IMR-90 (cell line): Measurements from ENCODE around the gene ASS1. TPM values are rescaled to one million over a fixed set of nuclear protein-coding genes. Genes with fewer than 3 reads are reported as not detected.

Source experiments
- ATAC-seq: fragments of 200-7000 bp; cut with Tn5 transposase; 2 replicates; pipeline ENCODE4 v1.9.1; 2020; ENCODE audit warnings: low read depth, mild to moderate bottlenecking, moderate library complexity
- BruUV-seq: library from RNA; stranded (reverse); fragments of 400-500 nt; replicated peaks from 2 replicates; lab custom pipeline; 2021; lab: Mats Ljungman, UMichigan
- CTCF ChIA-PET: fragments of 300-600 bp; formaldehyde crosslinking; extraction: SDS; loops from one replicate; lab custom pipeline; 2021; ENCODE audit warnings: antibody characterized with exemption; lab: Yijun Ruan, JAX
- POLR2A ChIA-PET: fragments of 300-600 bp; sonication (Branson Sonifier 250); formaldehyde crosslinking; loops from one replicate; lab custom pipeline; 2022; ENCODE audit warnings: antibody characterized with exemption; ENCODE audit not compliant: unreplicated experiment; lab: Charles Lee
- DNase-seq: peaks from one replicate; pipeline ENCODE4 v3.0.0; 2013
- H2AFZ ChIP-seq: replicated peaks from 2 replicates; pipeline ENCODE3; 2013; ENCODE audit warnings: low read length, mild to moderate bottlenecking; ENCODE audit not compliant: poor library complexity
- H2AK5ac ChIP-seq: 2 replicates; pipeline ENCODE4 v1.6.1; 2013; ENCODE audit warnings: low read depth, low read length, inconsistent platforms
- H2AK9ac ChIP-seq: replicated peaks from 2 replicates; pipeline ENCODE3; 2013; ENCODE audit warnings: mild to moderate bottlenecking, low read depth, low read length, moderate library complexity; ENCODE audit not compliant: poor library complexity
- H2BK120ac ChIP-seq: 2 replicates; pipeline ENCODE4 v1.6.1; 2013; ENCODE audit warnings: low read depth, low read length, inconsistent platforms
- H2BK15ac ChIP-seq: 3 replicates; pipeline ENCODE4 v1.6.1; 2013; ENCODE audit warnings: low read depth, low read length, inconsistent platforms
- H2BK20ac ChIP-seq: 2 replicates; pipeline ENCODE4 v1.6.1; 2013; ENCODE audit warnings: low read depth, mild to moderate bottlenecking, inconsistent platforms, low read length, moderate library complexity
- H2BK5ac ChIP-seq: 2 replicates; pipeline ENCODE4 v1.6.1; 2013; ENCODE audit warnings: mild to moderate bottlenecking, low read depth, low read length, inconsistent platforms; ENCODE audit not compliant: poor library complexity, severe bottlenecking
- H3K14ac ChIP-seq: replicated peaks from 2 replicates; pipeline ENCODE4 v1.6.1; 2013; ENCODE audit warnings: low read depth, low read length, inconsistent platforms
- H3K18ac ChIP-seq: 2 replicates; pipeline ENCODE4 v1.6.1; 2013; ENCODE audit warnings: low read depth, low read length, control low read depth
- H3K23ac ChIP-seq: 2 replicates; pipeline ENCODE4 v1.6.1; 2013; ENCODE audit warnings: low read depth, low read length, inconsistent platforms
- H3K27ac ChIP-seq: 2 replicates; pipeline ENCODE4 v1.5.1; 2013; ENCODE audit warnings: mild to moderate bottlenecking, control low read depth, low read length; ENCODE audit not compliant: insufficient read depth
- H3K27me3 ChIP-seq: 2 replicates; pipeline ENCODE4 v1.6.1; 2013; ENCODE audit warnings: low read length; ENCODE audit not compliant: control insufficient read depth, insufficient read depth
- H3K36me3 ChIP-seq: 2 replicates; pipeline ENCODE4 v1.6.1; 2013; ENCODE audit warnings: low read length, mixed read lengths; ENCODE audit not compliant: control insufficient read depth, insufficient read depth
- H3K4ac ChIP-seq: 2 replicates; pipeline ENCODE4 v1.6.1; 2013; ENCODE audit warnings: low read depth, low read length, inconsistent platforms
- H3K4me1 ChIP-seq: 2 replicates; pipeline ENCODE4 v1.6.1; 2013; ENCODE audit warnings: low read length, mixed read lengths; ENCODE audit not compliant: control insufficient read depth, insufficient read depth
- H3K4me2 ChIP-seq: 2 replicates; pipeline ENCODE4 v1.6.1; 2013; ENCODE audit warnings: low read depth, mild to moderate bottlenecking, control low read depth, low read length, moderate library complexity
- H3K4me3 ChIP-seq: 2 replicates; pipeline ENCODE4 v1.5.1; 2013; ENCODE audit warnings: low read depth, mild to moderate bottlenecking, control low read depth, low read length, moderate library complexity; ENCODE audit not compliant: insufficient read depth
- H3K56ac ChIP-seq: 2 replicates; pipeline ENCODE4 v1.6.1; 2013; ENCODE audit warnings: low read length, inconsistent platforms; ENCODE audit not compliant: insufficient read depth; ENCODE audit errors: extremely low read depth
- H3K79me1 ChIP-seq, 2 experiments: 2 replicates each; pipeline ENCODE4 v1.6.1; 2013; ENCODE audit warnings: low read length in 2 of 2, inconsistent platforms in 1 of 2, low read depth in 1 of 2
- H3K9ac ChIP-seq: 2 replicates; pipeline ENCODE4 v1.6.1; 2013; ENCODE audit warnings: low read depth, low read length, control low read depth
- H3K9me1 ChIP-seq: 2 replicates; pipeline ENCODE4 v1.6.1; 2013; ENCODE audit warnings: low read length, inconsistent platforms; ENCODE audit not compliant: insufficient read depth
- H3K9me3 ChIP-seq: 2 replicates; pipeline ENCODE4 v1.6.1; 2013; ENCODE audit warnings: low read length; ENCODE audit not compliant: control insufficient read depth, insufficient read depth
- H4K20me1 ChIP-seq: 2 replicates; pipeline ENCODE4 v1.6.1; 2013; ENCODE audit warnings: low read length, inconsistent platforms; ENCODE audit not compliant: insufficient read depth
- H4K5ac ChIP-seq: 2 replicates; pipeline ENCODE4 v1.6.1; 2013; ENCODE audit warnings: mild to moderate bottlenecking, low read depth, low read length, control low read depth
- H4K8ac ChIP-seq, 2 experiments: 2 replicates each; pipeline ENCODE4 v1.6.1; 2013; ENCODE audit warnings: low read depth in 2 of 2, low read length in 2 of 2, control low read depth in 1 of 2, inconsistent platforms in 1 of 2
- H4K91ac ChIP-seq: 2 replicates; pipeline ENCODE4 v1.6.1; 2013; ENCODE audit warnings: low read depth, low read length, inconsistent platforms; ENCODE audit not compliant: insufficient read depth
- FOS ChIP-seq: fragments of 150-350 bp; IDR thresholded peaks from 2 replicates; pipeline ENCODE4 v1.6.1; 2016; ENCODE audit warnings: low read depth, low read length
- MAFK ChIP-seq: IDR thresholded peaks from 2 replicates; pipeline ENCODE4 v1.6.1; 2012; ENCODE audit warnings: low read depth, low read length, improper control_type of control experiment
- MAZ ChIP-seq: IDR thresholded peaks from 2 replicates; pipeline ENCODE4 v1.6.1; 2012; ENCODE audit warnings: low read depth, mild to moderate bottlenecking, low read length, improper control_type of control experiment, moderate library complexity, borderline replicate concordance
- POLR2A ChIP-seq: IDR thresholded peaks from 2 replicates; pipeline ENCODE4 v1.6.1; 2012; ENCODE audit warnings: mild to moderate bottlenecking, low read depth, low read length
- RCOR1 ChIP-seq: IDR thresholded peaks from 2 replicates; pipeline ENCODE4 v1.6.1; 2012; ENCODE audit warnings: mild to moderate bottlenecking, low read length, improper control_type of control experiment; ENCODE audit not compliant: insufficient replicate concordance
- SMC3 ChIP-seq: fragments of 150-350 bp; IDR thresholded peaks from 2 replicates; pipeline ENCODE4 v1.6.1; 2016; ENCODE audit warnings: low read depth, mild to moderate bottlenecking, antibody characterized with exemption, low read length, moderate library complexity
- WGBS, 2 experiments: methylation state at CpG; one replicate each; pipeline versions ENCODE4 v1.1.5 to v1.1.7; 2013; ENCODE audit warnings: missing lambda C conversion rate in 2 of 2; ENCODE audit not compliant: insufficient read length in 1 of 2; ENCODE audit errors: extremely low coverage in 2 of 2; 5-methylcytosine and 5-hydroxymethylcytosine counted together
- dilution Hi-C: fragments of 300-500 bp; cut with HindIII; formaldehyde crosslinking; loops from one replicate; pipeline ENCODE4 v1.14.3; 2018; ENCODE audit warnings: low sequenced_read_pairs; ENCODE audit not compliant: unreplicated experiment
- in situ Hi-C: fragments of 300-500 bp; cut with MboI; formaldehyde crosslinking; loops from 3 replicates; pipeline ENCODE4 v1.14.3; 2019; ENCODE audit warnings: low sequenced_read_pairs, inconsistent platforms, mixed read lengths
- intact Hi-C: fragments of 100-400 bp; cut with micrococcal nuclease; formaldehyde crosslinking; loops from 2 replicates; pipeline ENCODE4 v1.10.0; 2022
- polyA plus RNA-seq, 3 experiments: library from polyadenylated mRNA; depleted of rRNA; stranded (reverse); fragments of >200 nt; gene quantifications; 2 replicates each; pipeline ENCODE4 v1.2.3, GENCODE V29; 2012; ENCODE audit warnings: low replicate concordance in 1 of 3
- total RNA-seq: library from RNA; depleted of rRNA; stranded (reverse); fragments of >200 nt; gene quantifications from 2 replicates; pipeline ENCODE4 v1.2.3, GENCODE V29; 2012
- TF ChIP-seq, protein P1 (sequence below): fragments of 150-350 bp; IDR thresholded peaks from 2 replicates; pipeline ENCODE4 v1.6.1; 2017; ENCODE audit warnings: mild to moderate bottlenecking, antibody characterized with exemption, low read length, low read depth

Gene ASS1
- total and polyA plus RNA-seq, 2 of the 4 experiments (the other 2 are of a cell fraction), result 39.6 to 41.9 TPM

DNA sequence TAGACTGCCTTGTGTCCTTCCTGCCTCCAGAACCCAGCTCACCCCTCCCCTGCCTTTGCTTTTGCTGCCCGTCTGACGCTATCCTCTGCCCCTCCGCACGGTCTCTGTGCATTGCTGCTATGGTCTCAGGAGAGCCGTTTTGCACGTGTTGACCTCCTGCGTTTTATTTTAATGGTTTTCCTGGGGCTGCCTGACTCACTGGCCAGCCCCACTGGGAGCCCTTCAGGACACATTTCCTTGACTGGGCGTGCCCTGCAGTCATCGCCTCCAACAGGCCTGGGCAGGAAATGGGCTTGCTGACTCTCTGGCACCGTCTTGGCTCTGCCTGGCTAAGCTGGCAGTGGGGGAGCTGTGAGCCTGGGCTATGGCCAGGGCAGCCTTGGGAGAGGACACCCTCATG lies 17.9 kb upstream of the ASS1 start:
- in situ Hi-C loops (no loop called here), intact Hi-C loops (no loop called here), dilution Hi-C loops (no loop called here)
- Histone ChIP-seq H3K79me1 (no peaks in the 10 kb centered on the region), H3K4me3 (no peak overlapping the region), H3K9me1 (no peaks in the 10 kb centered on the region), H2BK5ac (no peak overlapping the region), H2BK15ac (no peak overlapping the region), H2AK5ac (no peak overlapping the region; the same call in 1 of the 2 replicates), H3K14ac (no peak overlapping the region), H3K27me3 (peaks cover 4% of the 10 kb centered on the region), H3K9ac (no peak overlapping the region), H2BK120ac (no peak overlapping the region), H4K8ac (no peak overlapping the region), H2AK9ac (no peak overlapping the region), H3K27ac (no peak overlapping the region), H3K4me2 (no peak overlapping the region), H4K5ac (no peak overlapping the region), H2BK20ac (no peak overlapping the region), H3K23ac (no peak overlapping the region), H4K20me1 (no peaks in the 10 kb centered on the region), H3K4me1 (peaks cover 9% of the 10 kb centered on the region), H3K4ac (no peak overlapping the region), H2AFZ (peak overlapping the region; percentile 13), H3K56ac (no peak overlapping the region), H3K36me3 (no peaks in the 10 kb centered on the region), H4K91ac (no peak overlapping the region), H3K18ac (no peak overlapping the region), H3K9me3 (no peaks in the 10 kb centered on the region)
- TF ChIP-seq MAFK (no peak), FOS (no peak), MAZ (no peak), RCOR1 (no peak), SMC3 (no peak), POLR2A (no peak)
- TF ChIP-seq, protein P1, sequence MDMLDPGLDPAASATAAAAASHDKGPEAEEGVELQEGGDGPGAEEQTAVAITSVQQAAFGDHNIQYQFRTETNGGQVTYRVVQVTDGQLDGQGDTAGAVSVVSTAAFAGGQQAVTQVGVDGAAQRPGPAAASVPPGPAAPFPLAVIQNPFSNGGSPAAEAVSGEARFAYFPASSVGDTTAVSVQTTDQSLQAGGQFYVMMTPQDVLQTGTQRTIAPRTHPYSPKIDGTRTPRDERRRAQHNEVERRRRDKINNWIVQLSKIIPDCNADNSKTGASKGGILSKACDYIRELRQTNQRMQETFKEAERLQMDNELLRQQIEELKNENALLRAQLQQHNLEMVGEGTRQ, result no peak
- DNase-seq, result peak; percentile 35
- WGBS, 2 experiments, result 80% methylated on average over 2 of the region's 10 CpGs; no CpG with 5 or more reads in 1 of the 2 experiments
- POLR2A ChIA-PET, result no interaction called here
- no TSS peak for BruUV-seq
- ATAC-seq, result peak; percentile 58
- CTCF ChIA-PET, result no interaction called here
